RWPE2 (cell line): ENCODE results near the gene COL1A1.

Experiments used
- ATAC-seq: fragments of 200-7000 bp; cut with Tn5 transposase; 3 replicates; pipeline ENCODE4 v1.9.1; 2021; ENCODE audit warnings: low read depth
- DNase-seq: peaks from one replicate; pipeline ENCODE4 v3.0.0-alpha.2; 2020; ENCODE audit warnings: low spot score
- H3K27ac ChIP-seq: fragments of 450-650 bp; 2 replicates; pipeline ENCODE4 v1.5.1; 2017; ENCODE audit warnings: mild to moderate bottlenecking; ENCODE audit not compliant: poor library complexity, severe bottlenecking
- H3K27me3 ChIP-seq: fragments of 250-450 bp; sonication (Bioruptor Pico); 2 replicates; pipeline ENCODE4 v1.5.1; 2021; ENCODE audit warnings: mild to moderate bottlenecking, moderate library complexity; ENCODE audit not compliant: insufficient read depth, poor library complexity, severe bottlenecking
- H3K36me3 ChIP-seq: fragments of 250-450 bp; sonication (Bioruptor Pico); 2 replicates; pipeline ENCODE4 v1.5.1; 2020; ENCODE audit warnings: low read depth, mild to moderate bottlenecking, moderate library complexity
- H3K4me1 ChIP-seq: fragments of 250-450 bp; sonication (Bioruptor Pico); 2 replicates; pipeline ENCODE4 v1.5.1; 2021; ENCODE audit warnings: mild to moderate bottlenecking, moderate library complexity; ENCODE audit not compliant: insufficient read depth, poor library complexity, severe bottlenecking
- H3K4me3 ChIP-seq: fragments of 250-450 bp; sonication (Bioruptor Pico); 2 replicates; pipeline ENCODE4 v1.5.1; 2021; ENCODE audit warnings: mild to moderate bottlenecking, moderate library complexity; ENCODE audit not compliant: severe bottlenecking
- H3K9me3 ChIP-seq: fragments of 250-450 bp; sonication (Bioruptor Pico); 2 replicates; pipeline ENCODE4 v1.5.1; 2021; ENCODE audit warnings: mild to moderate bottlenecking, moderate library complexity; ENCODE audit not compliant: severe bottlenecking
- CTCF ChIP-seq: fragments of 450-650 bp; IDR thresholded peaks from one replicate; pipeline ENCODE4 v1.5.1; 2017; ENCODE audit warnings: mild to moderate bottlenecking, moderate library complexity; ENCODE audit not compliant: poor library complexity, severe bottlenecking

Gene COL1A1

GRCh38 chr17:50210240-50211225 is 9.1 kb upstream of the COL1A1 start:
- DNase-seq (peak; percentile 85), ATAC-seq (peak; percentile 84)
- peaks cover 16% of the 10 kb centered on the region for H3K4me1 ChIP-seq
- TF ChIP-seq CTCF: no peak
- H3K9me3 ChIP-seq: no peaks in the 10 kb centered on the region
- no peaks in the 10 kb centered on the region for H3K27me3 ChIP-seq
- H3K27ac ChIP-seq: peak overlapping the region; percentile 43
- H3K4me3 ChIP-seq: no peak overlapping the region
- no peaks in the 10 kb centered on the region for H3K36me3 ChIP-seq

GRCh38 chr17:50209472-50210239 is 8.2 kb upstream of the COL1A1 start:
- TF ChIP-seq CTCF: no peak
- H3K9me3 ChIP-seq: no peaks in the 10 kb centered on the region
- H3K4me3 ChIP-seq: no peak overlapping the region
- H3K36me3 ChIP-seq: no peaks in the 10 kb centered on the region
- H3K4me1 ChIP-seq: peaks cover 16% of the 10 kb centered on the region
- H3K27ac ChIP-seq: peak overlapping the region; percentile 43
- H3K27me3 ChIP-seq: no peaks in the 10 kb centered on the region
- ATAC-seq: no peak
- peak; percentile 59 for DNase-seq

GRCh38 chr17:50209133-50209471 is 7.7 kb upstream of the COL1A1 start:
- TF ChIP-seq CTCF: no peak
- Histone ChIP-seq H3K27me3 (no peaks in the 10 kb centered on the region), H3K4me3 (no peak overlapping the region), H3K36me3 (no peaks in the 10 kb centered on the region), H3K4me1 (peaks cover 16% of the 10 kb centered on the region), H3K27ac (no peak overlapping the region), H3K9me3 (no peaks in the 10 kb centered on the region)
- ATAC-seq (no peak), DNase-seq (peak; percentile 4)

- DNase-seq (peak; percentile 42), ATAC-seq (no peak)
- H3K27me3 ChIP-seq: no peaks in the 10 kb centered on the region
- no peak overlapping the region for H3K27ac ChIP-seq
- H3K4me1 ChIP-seq: peaks cover 16% of the 10 kb centered on the region
- H3K4me3 ChIP-seq: no peak overlapping the region
- no peak for TF ChIP-seq CTCF
- no peaks in the 10 kb centered on the region for H3K36me3 ChIP-seq
- H3K9me3 ChIP-seq: no peaks in the 10 kb centered on the region
Measured at GRCh38 chr17:50208611-50209061, 7.2 kb upstream of the COL1A1 start.
